AG04449 (cell line): ENCODE measurements around the gene RAB37.

ENCODE experiments used
- CTCF ChIA-PET: fragments of 350-600 bp; formaldehyde crosslinking; extraction: SDS; loops from one replicate; lab custom pipeline; 2021; ENCODE audit warnings: antibody characterized with exemption; lab: Yijun Ruan, JAX
- POLR2A ChIA-PET: fragments of 400-600, 350-600 bp; formaldehyde crosslinking; extraction: SDS; loops from one replicate; lab custom pipeline; 2020; ENCODE audit warnings: antibody characterized with exemption, inconsistent platforms; lab: Yijun Ruan, JAX
- DNase-seq: peaks from one replicate; pipeline ENCODE4 v3.0.0-alpha.2; 2010; ENCODE audit warnings: low read depth, low spot score
- H3K4me3 ChIP-seq: 2 replicates; pipeline ENCODE4 v1.5.1; 2011; ENCODE audit warnings: low read depth, mild to moderate bottlenecking, control low read depth, low read length
- CTCF ChIP-seq: IDR thresholded peaks from one replicate; pipeline ENCODE4 v1.5.1; 2011; ENCODE audit warnings: mild to moderate bottlenecking, moderate library complexity, low read length, control low read depth, inconsistent platforms; ENCODE audit not compliant: insufficient read depth; ENCODE audit errors: missing control alignments

Gene RAB37

DNA sequence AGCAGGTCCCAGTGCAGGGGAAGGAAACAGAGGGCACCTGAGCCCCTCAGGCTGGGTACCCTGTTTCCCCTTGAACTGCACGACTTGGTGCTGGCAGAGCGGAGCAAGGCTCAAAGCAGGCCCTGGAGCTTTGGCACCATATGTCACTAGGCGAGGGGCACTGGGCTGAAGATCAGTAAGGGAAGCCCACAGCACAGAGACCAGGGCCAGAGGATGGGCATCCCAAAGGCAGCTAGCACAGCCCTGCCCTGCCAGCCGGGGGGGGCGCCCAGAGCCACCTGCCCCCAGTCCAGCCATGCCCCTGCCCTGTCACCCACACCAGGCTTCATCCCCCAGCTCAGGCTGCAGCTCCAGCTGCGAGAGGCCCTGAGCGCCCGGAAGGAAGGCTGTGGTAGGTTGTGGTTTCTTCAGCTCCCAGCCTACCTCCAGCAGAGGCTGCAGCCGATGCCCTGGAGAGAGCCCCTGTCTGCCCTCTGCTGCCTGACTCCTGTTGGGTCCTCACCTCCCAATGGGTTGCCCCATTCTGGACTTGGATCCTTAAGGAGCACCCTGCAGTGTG, 22.3 kb downstream of the RAB37 start:
- ChIA-PET CTCF (interaction anchor here (0.9 to 7.9 kb wide), 11 partner anchors 9 to 201 kb away, joined by 3 to 71 read pairs (median 6); partner anchors contain the start of gene NAT9), POLR2A (interaction anchor here (0.8 to 2.2 kb wide), 3 partner anchors 9 to 17 kb away, joined by 3 to 10 read pairs (median 3); partner anchors contain the start of gene NAT9)
- no peak for TF ChIP-seq CTCF
- H3K4me3 ChIP-seq, result no peak overlapping the region
- no peak for DNase-seq

DNA sequence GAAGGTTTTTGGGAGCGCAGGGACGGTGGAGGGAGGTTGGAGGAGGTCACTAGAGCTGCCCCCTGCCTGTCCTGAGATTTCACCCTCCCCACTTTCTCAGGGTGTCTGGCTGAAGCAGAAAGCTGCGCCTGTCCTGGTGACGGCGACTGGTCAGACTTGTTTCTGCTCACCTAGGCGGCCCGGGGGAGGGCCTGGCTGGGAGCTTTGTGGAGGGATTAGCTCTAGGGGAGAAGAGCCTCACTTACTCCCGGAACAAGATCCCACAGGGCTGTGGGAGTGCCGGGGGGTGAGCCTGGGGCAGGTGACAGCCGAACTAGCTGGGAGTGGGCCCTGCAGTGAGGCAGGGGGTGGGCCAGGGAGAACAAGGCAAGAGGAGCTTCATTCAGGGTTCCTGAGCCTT, 22.9 kb downstream of the RAB37 start:
- ChIA-PET CTCF (interaction anchor here (0.7 to 7.9 kb wide), 10 partner anchors 10 to 107 kb away, joined by 3 to 71 read pairs (median 6); partner anchors contain the start of gene NAT9), POLR2A (interaction anchor here (1.6 to 2.2 kb wide), 2 partner anchors 10 to 14 kb away, joined by 3 to 10 read pairs; no protein-coding TSS in a partner anchor)
- no peak for DNase-seq
- H3K4me3 ChIP-seq, result no peak overlapping the region
- TF ChIP-seq CTCF, result no peak

- no peak overlapping the region for H3K4me3 ChIP-seq
- ChIA-PET CTCF (interaction anchor here (0.7 to 7.9 kb wide), 11 partner anchors 9 to 107 kb away, joined by 3 to 71 read pairs (median 6); partner anchors contain the start of gene NAT9), POLR2A (interaction anchor here (0.6 to 2.2 kb wide), 3 partner anchors 11 to 110 kb away, joined by 3 to 10 read pairs (median 3); no protein-coding TSS in a partner anchor)
- no peak for DNase-seq
- TF ChIP-seq CTCF, result no peak
These were observed 23.5 kb downstream of the RAB37 start for GRCh38 chr17:74760404-74761105.

- POLR2A ChIA-PET, result interaction anchor here (2.2 kb wide), 1 partner anchor 11 kb away, joined by 10 read pairs; no protein-coding TSS in a partner anchor
- CTCF ChIA-PET, result interaction anchor here (0.7 to 4.6 kb wide), 7 partner anchors 8 to 103 kb away, joined by 3 to 18 read pairs (median 8); partner anchors contain the start of gene NAT9
- no peak for DNase-seq
- no peak overlapping the region for H3K4me3 ChIP-seq
- TF ChIP-seq CTCF, result no peak
These were observed 24.4 kb downstream of the RAB37 start for GRCh38 chr17:74761419-74761818.

DNA sequence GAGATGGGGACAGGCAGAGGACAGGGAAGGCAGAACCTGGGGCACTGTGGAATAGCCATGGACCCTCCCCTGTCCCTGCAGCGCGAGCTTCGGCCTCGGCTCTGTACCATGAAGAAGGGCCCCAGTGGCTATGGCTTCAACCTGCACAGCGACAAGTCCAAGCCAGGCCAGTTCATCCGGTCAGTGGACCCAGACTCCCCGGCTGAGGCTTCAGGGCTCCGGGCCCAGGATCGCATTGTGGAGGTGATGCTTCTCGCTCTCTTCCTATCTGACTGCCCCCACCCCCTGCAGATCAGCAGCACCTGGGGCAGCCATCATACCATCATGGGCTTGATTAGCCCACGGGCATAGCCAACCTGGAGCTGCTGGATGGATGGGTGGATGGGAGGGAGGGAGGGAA, 24.9 kb downstream of the RAB37 start:
- POLR2A ChIA-PET, result no interaction called here
- no peak for TF ChIP-seq CTCF
- no peak overlapping the region for H3K4me3 ChIP-seq
- DNase-seq, result no peak
- CTCF ChIA-PET, result interaction anchor here (0.7 to 4.6 kb wide), 6 partner anchors 9 to 102 kb away, joined by 3 to 18 read pairs (median 8); no protein-coding TSS in a partner anchor
